ENCODE data around the gene PTPRN.
"Not testable (repeated sequence)": the region's sequence is repeated elsewhere in the genome, so short reads cannot be mapped to it uniquely, and the experiment has no call there.

Gene PTPRN

GRCh38 chr2:219306047-219306446, 3.2 kb downstream of the PTPRN start:
- DNase-seq = no peak

GRCh38 chr2:219304223-219304622, 5.0 kb downstream of the PTPRN start:
- no peak for DNase-seq

- no peak for DNase-seq
Measured at GRCh38 chr2:219302412-219302968, 6.7 kb downstream of the PTPRN start.

- no peak for DNase-seq
Measured at GRCh38 chr2:219300022-219300421, 9.2 kb downstream of the PTPRN start.

GRCh38 chr2:219299372-219299760, 9.8 kb downstream of the PTPRN start:
- no peak for DNase-seq

- DNase-seq = no peak
Measured at GRCh38 chr2:219298759-219299371, 10.3 kb downstream of the PTPRN start.

- no peak for DNase-seq
Measured at GRCh38 chr2:219297766-219298456, 11.3 kb downstream of the PTPRN start.

- DNase-seq = no peak
Measured at GRCh38 chr2:219296631-219297391, 12.4 kb downstream of the PTPRN start.

GRCh38 chr2:219296142-219296541, 13.1 kb downstream of the PTPRN start:
- no peak for DNase-seq

- peak; percentile 56 for DNase-seq
Measured at GRCh38 chr2:219294356-219295351, 14.5 kb downstream of the PTPRN start.

- no peak for DNase-seq
Measured at GRCh38 chr2:219293736-219294231, 15.4 kb downstream of the PTPRN start.

GRCh38 chr2:219292616-219293015, 16.6 kb downstream of the PTPRN start:
- DNase-seq = no peak

GRCh38 chr2:219291910-219292490, 17.2 kb downstream of the PTPRN start:
- no peak for DNase-seq

GRCh38 chr2:219291394-219291793, 17.8 kb downstream of the PTPRN start:
- no peak for DNase-seq

- no peak for DNase-seq
Measured at GRCh38 chr2:219290381-219291171, 18.6 kb downstream of the PTPRN start.

GRCh38 chr2:219289537-219290361, 19.5 kb downstream of the PTPRN start:
- no peak for DNase-seq

GRCh38 chr2:219289195-219289536, 20.0 kb downstream of the PTPRN start:
- no peak for DNase-seq

- DNase-seq = no peak
Measured at GRCh38 chr2:219287580-219288265, 21.5 kb downstream of the PTPRN start.

- not testable (repeated sequence) for DNase-seq
Measured at GRCh38 chr2:219287116-219287440, 22.1 kb downstream of the PTPRN start.

Data from NCI-H1048 (cell line).